ENCODE measurements around the gene SKIC8.

DNA sequence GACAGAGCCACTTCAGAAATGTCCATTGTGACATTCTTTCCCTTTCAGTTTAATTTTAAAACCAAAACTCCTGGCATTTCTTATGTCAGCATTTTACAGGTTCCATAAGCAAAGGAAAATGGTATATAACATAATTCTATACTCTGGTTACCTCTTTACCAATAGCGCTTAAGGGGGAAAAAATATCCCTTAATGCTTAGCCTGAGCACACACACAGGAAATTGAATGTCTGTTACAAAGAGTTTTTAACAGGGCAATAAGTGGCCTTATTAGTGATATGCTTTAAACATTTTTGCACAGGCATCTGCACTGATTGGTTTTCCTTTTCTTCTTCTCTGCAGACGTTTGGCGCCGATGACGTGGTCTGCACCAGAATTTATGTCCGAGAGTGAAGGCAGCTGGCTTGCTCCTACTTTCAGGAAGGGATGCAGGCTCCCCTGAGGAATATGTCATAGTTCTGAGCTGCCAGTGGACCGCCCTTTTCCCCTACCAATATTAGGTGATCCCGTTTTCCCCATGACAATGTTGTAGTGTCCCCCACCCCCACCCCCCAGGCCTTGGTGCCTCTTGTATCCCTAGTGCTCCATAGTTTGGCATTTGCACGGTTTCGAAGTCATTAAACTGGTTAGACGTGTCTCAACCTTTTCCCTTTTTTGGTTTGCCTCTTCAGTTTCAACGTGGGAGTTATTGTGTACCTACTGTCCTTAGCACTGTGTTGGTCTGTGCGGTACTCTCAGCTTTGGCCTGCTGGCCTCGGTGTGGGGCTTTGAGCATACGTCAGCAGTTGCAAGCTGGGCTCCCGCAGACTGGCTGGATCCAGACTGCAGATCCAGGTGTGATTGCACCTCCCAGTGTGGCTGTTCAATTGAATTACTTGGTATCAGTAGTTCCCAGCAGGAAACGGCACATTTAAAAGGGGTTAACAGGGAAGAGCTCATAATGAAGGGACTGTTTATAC is 48.5 kb upstream of the SKIC8 start:
- TF ChIP-seq EZH2 (IDR thresholded peaks at IDR 0.05; ENCODE audit: insufficient read depth, poor library complexity, severe bottlenecking) (no peak), EZH2phosphoT487 (IDR thresholded peaks at IDR 0.05; ENCODE audit: insufficient read depth, low read depth) (no peak)

Data from GM23248 (cell line).